Activated T-cell treated with anti-CD3 and anti-CD28 coated beads, Interleukin-2, amount 50 U/mL, for 4 hours (primary cell): Measurements from ENCODE around the gene MICALL2. TPM values are rescaled to one million over a fixed set of nuclear protein-coding genes. Genes with fewer than 3 reads are reported as not detected.

ENCODE experiments used
- ATAC-seq, 2 donors: fragments of 200-7000 bp; cut with Tn5 transposase; one replicate each; pipeline ENCODE4 v1.10.0; 2021
- DNase-seq: peaks from one replicate; pipeline ENCODE4 v3.0.0-alpha.2; 2020
- H3K27me3 Mint-ChIP-seq: one replicate; pipeline ENCODE4 v1.8.0; 2021; ENCODE audit warnings: low read depth, mixed read lengths
- H3K36me3 Mint-ChIP-seq: one replicate; pipeline ENCODE4 v1.8.0; 2022; ENCODE audit warnings: mixed read lengths; ENCODE audit not compliant: insufficient read depth
- H3K4me1 Mint-ChIP-seq: one replicate; pipeline ENCODE4 v1.8.0; 2021; ENCODE audit warnings: low read depth, mixed read lengths
- H3K4me3 Mint-ChIP-seq: one replicate; pipeline ENCODE4 v1.8.0; 2021; ENCODE audit warnings: mild to moderate bottlenecking, moderate library complexity, mixed read lengths
- H3K9me3 Mint-ChIP-seq: one replicate; pipeline ENCODE4 v1.8.0; 2021; ENCODE audit warnings: mixed read lengths
- total RNA-seq, 3 donors: library from RNA; stranded (reverse); gene quantifications; one replicate each; pipeline ENCODE4 v1.2.1, GENCODE V29; 2021

Gene MICALL2
- total RNA-seq, 3 donors from 2014 or later: 1.3 to 2.7 (median 1.4) TPM

GRCh38 chr7:1496531-1497292, 37.4 kb upstream of the MICALL2 start:
- ATAC-seq: no peak
- DNase-seq: no peak
- no peaks in the 10 kb centered on the region for H3K9me3 Mint-ChIP-seq
- no peaks in the 10 kb centered on the region for H3K27me3 Mint-ChIP-seq
- H3K4me1 Mint-ChIP-seq: peaks cover 5% of the 10 kb centered on the region
- no peak overlapping the region for H3K4me3 Mint-ChIP-seq
- H3K36me3 Mint-ChIP-seq: peaks cover 14% of the 10 kb centered on the region

GRCh38 chr7:1495564-1496242, 36.4 kb upstream of the MICALL2 start:
- DNase-seq (no peak), ATAC-seq (peak in 1 of 2 donors; percentile 10)
- Mint-ChIP-seq H3K27me3 (no peaks in the 10 kb centered on the region), H3K36me3 (peaks cover 17% of the 10 kb centered on the region), H3K4me1 (no peaks in the 10 kb centered on the region), H3K9me3 (no peaks in the 10 kb centered on the region), H3K4me3 (no peak overlapping the region)

GRCh38 chr7:1494866-1495563, 35.7 kb upstream of the MICALL2 start:
- ATAC-seq (peak in 1 of 2 donors; percentile 5), DNase-seq (no peak)
- H3K27me3 Mint-ChIP-seq: no peaks in the 10 kb centered on the region
- peaks cover 18% of the 10 kb centered on the region for H3K36me3 Mint-ChIP-seq
- H3K4me1 Mint-ChIP-seq: no peaks in the 10 kb centered on the region
- no peaks in the 10 kb centered on the region for H3K9me3 Mint-ChIP-seq
- no peak overlapping the region for H3K4me3 Mint-ChIP-seq

GRCh38 chr7:1494447-1494846, 35.2 kb upstream of the MICALL2 start:
- Mint-ChIP-seq H3K4me1 (no peaks in the 10 kb centered on the region), H3K4me3 (no peak overlapping the region), H3K36me3 (peaks cover 22% of the 10 kb centered on the region), H3K27me3 (no peaks in the 10 kb centered on the region), H3K9me3 (no peaks in the 10 kb centered on the region)
- DNase-seq (no peak), ATAC-seq (no peak)

- Mint-ChIP-seq H3K27me3 (no peaks in the 10 kb centered on the region), H3K36me3 (peaks cover 25% of the 10 kb centered on the region), H3K4me1 (no peaks in the 10 kb centered on the region), H3K4me3 (no peak overlapping the region), H3K9me3 (no peaks in the 10 kb centered on the region)
- no peak for DNase-seq
- no peak for ATAC-seq
These were observed 34.3 kb upstream of the MICALL2 start for GRCh38 chr7:1493571-1493970.

GRCh38 chr7:1493129-1493528, 33.9 kb upstream of the MICALL2 start:
- H3K27me3 Mint-ChIP-seq: no peaks in the 10 kb centered on the region
- no peaks in the 10 kb centered on the region for H3K4me1 Mint-ChIP-seq
- H3K4me3 Mint-ChIP-seq: no peak overlapping the region
- no peaks in the 10 kb centered on the region for H3K9me3 Mint-ChIP-seq
- no peak for DNase-seq
- peaks cover 28% of the 10 kb centered on the region for H3K36me3 Mint-ChIP-seq
- no peak for ATAC-seq

- peaks cover 27% of the 10 kb centered on the region for H3K36me3 Mint-ChIP-seq
- DNase-seq (no peak), ATAC-seq (no peak)
- H3K27me3 Mint-ChIP-seq: no peaks in the 10 kb centered on the region
- no peaks in the 10 kb centered on the region for H3K4me1 Mint-ChIP-seq
- no peak overlapping the region for H3K4me3 Mint-ChIP-seq
- no peaks in the 10 kb centered on the region for H3K9me3 Mint-ChIP-seq
These were observed 33.4 kb upstream of the MICALL2 start for GRCh38 chr7:1492640-1493039.

- DNase-seq (no peak), ATAC-seq (no peak)
- Mint-ChIP-seq H3K4me1 (no peaks in the 10 kb centered on the region), H3K27me3 (no peaks in the 10 kb centered on the region), H3K4me3 (no peak overlapping the region), H3K9me3 (no peaks in the 10 kb centered on the region), H3K36me3 (peaks cover 27% of the 10 kb centered on the region)
These were observed 33.0 kb upstream of the MICALL2 start for GRCh38 chr7:1492221-1492620.

GRCh38 chr7:1490837-1491236, 31.6 kb upstream of the MICALL2 start:
- DNase-seq (no peak), ATAC-seq (no peak)
- Mint-ChIP-seq H3K27me3 (no peaks in the 10 kb centered on the region), H3K9me3 (no peaks in the 10 kb centered on the region), H3K4me3 (no peak overlapping the region), H3K4me1 (no peaks in the 10 kb centered on the region), H3K36me3 (peaks cover 27% of the 10 kb centered on the region)

GRCh38 chr7:1489336-1489735, 30.1 kb upstream of the MICALL2 start:
- Mint-ChIP-seq H3K4me1 (no peaks in the 10 kb centered on the region), H3K9me3 (no peaks in the 10 kb centered on the region), H3K4me3 (no peak overlapping the region), H3K36me3 (peaks cover 29% of the 10 kb centered on the region), H3K27me3 (no peaks in the 10 kb centered on the region)
- ATAC-seq (no peak), DNase-seq (no peak)

- H3K4me1 Mint-ChIP-seq: no peaks in the 10 kb centered on the region
- H3K9me3 Mint-ChIP-seq: no peaks in the 10 kb centered on the region
- ATAC-seq (no peak), DNase-seq (no peak)
- H3K4me3 Mint-ChIP-seq: no peak overlapping the region
- H3K27me3 Mint-ChIP-seq: no peaks in the 10 kb centered on the region
- peaks cover 33% of the 10 kb centered on the region for H3K36me3 Mint-ChIP-seq
These were observed 28.7 kb upstream of the MICALL2 start for GRCh38 chr7:1488016-1488415.

- no peak overlapping the region for H3K4me3 Mint-ChIP-seq
- ATAC-seq (no peak), DNase-seq (no peak)
- H3K27me3 Mint-ChIP-seq: no peaks in the 10 kb centered on the region
- H3K9me3 Mint-ChIP-seq: no peaks in the 10 kb centered on the region
- peaks cover 31% of the 10 kb centered on the region for H3K36me3 Mint-ChIP-seq
- H3K4me1 Mint-ChIP-seq: no peaks in the 10 kb centered on the region
These were observed 28.2 kb upstream of the MICALL2 start for GRCh38 chr7:1487466-1487865.

GRCh38 chr7:1486571-1486970, 27.3 kb upstream of the MICALL2 start:
- H3K27me3 Mint-ChIP-seq: no peaks in the 10 kb centered on the region
- H3K36me3 Mint-ChIP-seq: peaks cover 23% of the 10 kb centered on the region
- no peaks in the 10 kb centered on the region for H3K4me1 Mint-ChIP-seq
- DNase-seq: no peak
- no peak overlapping the region for H3K4me3 Mint-ChIP-seq
- H3K9me3 Mint-ChIP-seq: no peaks in the 10 kb centered on the region
- no peak for ATAC-seq

- ATAC-seq (no peak), DNase-seq (no peak)
- Mint-ChIP-seq H3K36me3 (peaks cover 18% of the 10 kb centered on the region), H3K4me1 (no peaks in the 10 kb centered on the region), H3K4me3 (no peak overlapping the region), H3K9me3 (no peaks in the 10 kb centered on the region), H3K27me3 (no peaks in the 10 kb centered on the region)
These were observed 25.9 kb upstream of the MICALL2 start for GRCh38 chr7:1485156-1485555.

- no peak for DNase-seq
- H3K9me3 Mint-ChIP-seq: no peaks in the 10 kb centered on the region
- H3K36me3 Mint-ChIP-seq: peaks cover 13% of the 10 kb centered on the region
- ATAC-seq: no peak
- H3K27me3 Mint-ChIP-seq: no peaks in the 10 kb centered on the region
- no peaks in the 10 kb centered on the region for H3K4me1 Mint-ChIP-seq
- no peak overlapping the region for H3K4me3 Mint-ChIP-seq
These were observed 25.3 kb upstream of the MICALL2 start for GRCh38 chr7:1484569-1484968.
